VCaP (cell line): Measurements from ENCODE around the gene DENND1A.
A peak's percentile ranks its signal among the peaks of the same experiment; 100 is the strongest.

Source experiments
- H3K27ac ChIP-seq: fragments of 450-650 bp; 2 replicates; pipeline ENCODE4 v1.5.1; 2017
- CTCF ChIP-seq: fragments of 450-650 bp; conservative IDR thresholded peaks from 2 replicates; pipeline ENCODE4 v1.5.1; 2017; ENCODE audit warnings: mild to moderate bottlenecking, moderate library complexity

The DENND1A gene

DNA sequence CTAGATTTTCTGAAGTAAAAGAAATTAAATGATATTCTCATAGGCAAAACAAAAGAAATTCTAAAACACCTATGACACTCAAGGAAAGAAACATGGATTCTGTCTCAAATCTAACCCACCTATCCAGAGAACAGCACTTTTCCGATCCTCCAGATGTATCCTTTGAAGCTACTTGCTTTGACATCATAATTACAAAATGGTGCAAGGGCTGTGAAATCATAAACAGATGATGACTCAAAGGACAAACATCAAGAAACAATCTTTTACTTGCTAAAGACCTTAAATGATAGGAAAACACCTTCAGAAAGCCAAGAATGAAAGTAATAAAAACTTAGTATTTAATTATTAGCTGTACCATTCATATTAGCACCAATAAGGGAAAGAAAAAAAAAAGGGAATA lies 202.6 kb downstream of the DENND1A start:
- TF ChIP-seq CTCF, result no peak
- H3K27ac ChIP-seq, result no peak overlapping the region

DNA sequence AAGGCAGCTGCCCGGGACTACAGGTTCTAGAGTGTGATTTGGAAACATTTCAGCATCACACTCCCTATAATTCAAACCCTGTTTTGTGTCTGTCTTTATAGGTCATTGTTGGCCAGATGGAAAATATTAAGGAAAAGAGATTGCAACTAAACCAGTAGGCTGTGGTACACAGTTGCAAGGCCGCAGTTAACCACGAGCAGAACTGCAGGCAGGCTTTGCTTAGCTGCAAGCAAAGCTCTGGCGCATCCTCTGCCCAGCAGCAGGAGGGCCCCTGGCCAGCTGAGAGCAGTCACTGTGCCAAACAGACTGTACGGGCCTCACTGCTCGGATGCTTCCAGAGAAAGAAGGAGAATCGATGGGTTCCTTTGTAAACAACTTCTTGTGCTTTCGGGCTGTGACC lies 204.5 kb downstream of the DENND1A start:
- no peak for TF ChIP-seq CTCF
- H3K27ac ChIP-seq, result no peak overlapping the region

GRCh38 chr9:123724211-123724796 lies 205.6 kb downstream of the DENND1A start:
- peak; percentile 55 for TF ChIP-seq CTCF
- no peak overlapping the region for H3K27ac ChIP-seq

DNA sequence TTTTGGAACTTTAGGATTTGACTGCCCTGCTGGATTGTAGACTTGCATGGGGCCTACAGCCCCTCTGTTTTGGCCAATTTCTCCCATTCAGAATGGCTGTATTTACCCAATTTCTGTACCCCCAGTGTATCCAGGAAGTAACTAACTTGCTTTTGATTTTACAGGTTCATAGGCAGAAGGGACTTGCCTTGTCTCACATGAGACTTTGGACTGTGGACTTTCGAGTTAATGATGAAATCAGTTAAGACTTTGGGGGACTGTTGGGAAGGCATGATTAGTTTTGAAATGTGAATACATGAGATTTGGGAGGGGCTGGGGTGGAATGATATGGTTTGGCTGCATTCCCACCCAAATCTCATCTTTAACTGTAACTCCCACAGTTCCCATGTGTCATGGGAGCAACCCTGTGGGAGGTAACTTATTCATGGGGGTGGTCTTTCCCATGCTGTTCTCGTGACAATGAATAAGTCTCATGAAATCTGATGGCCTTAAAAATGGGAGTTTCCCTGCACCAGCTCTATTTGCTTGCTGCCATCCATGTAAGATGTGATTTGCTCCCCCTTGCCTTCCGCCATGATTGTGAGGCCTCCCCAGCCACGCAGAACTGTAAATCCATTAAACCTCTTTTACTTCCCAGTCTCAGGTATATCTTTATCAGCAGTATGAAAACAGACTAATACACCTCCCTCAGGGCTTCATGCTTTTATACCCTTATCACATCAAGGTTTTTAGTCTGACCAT lies 206.6 kb downstream of the DENND1A start:
- no peak for TF ChIP-seq CTCF
- no peak overlapping the region for H3K27ac ChIP-seq

DNA sequence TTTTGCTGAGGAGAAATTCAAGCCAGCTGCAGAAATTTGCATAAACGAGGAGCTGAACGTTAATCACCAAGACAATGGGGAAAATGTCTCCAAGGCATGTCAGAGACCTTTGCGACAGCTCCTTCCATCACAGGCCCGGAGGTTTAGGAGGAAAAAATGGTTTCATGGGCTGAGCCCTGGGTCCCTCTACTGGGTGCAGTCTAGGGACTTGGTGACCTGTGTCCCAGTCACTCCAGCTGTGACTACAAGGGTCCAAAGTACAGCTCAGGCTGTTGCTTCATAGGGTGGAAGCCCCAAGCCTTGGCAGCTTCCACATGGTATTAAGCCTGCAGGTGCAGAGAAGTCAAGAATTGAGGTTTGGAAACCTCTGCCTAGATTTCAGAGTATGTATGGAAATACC lies 207.5 kb downstream of the DENND1A start:
- no peak overlapping the region for H3K27ac ChIP-seq
- no peak for TF ChIP-seq CTCF

DNA sequence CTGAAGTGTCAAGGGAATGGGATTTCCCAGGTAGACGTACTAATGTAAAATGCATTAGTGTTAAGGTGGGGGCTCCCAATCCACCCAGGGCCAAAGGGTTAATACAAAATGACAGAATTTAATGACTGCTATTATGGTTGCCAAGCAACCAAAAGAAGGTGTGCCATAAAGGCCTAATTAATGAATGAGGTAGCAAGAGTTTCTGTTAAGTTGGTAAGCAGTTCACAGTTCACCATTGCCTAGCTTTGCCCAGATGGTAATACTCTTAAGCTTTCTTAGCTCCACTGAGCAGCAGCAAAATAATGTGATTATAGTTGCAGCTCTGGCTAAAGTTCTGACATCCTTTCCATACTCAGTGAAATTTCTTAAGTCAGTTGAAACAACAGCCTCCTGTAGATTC lies 211.7 kb downstream of the DENND1A start:
- no peak overlapping the region for H3K27ac ChIP-seq
- no peak for TF ChIP-seq CTCF

- no peak overlapping the region for H3K27ac ChIP-seq
- no peak for TF ChIP-seq CTCF
These were observed 212.2 kb downstream of the DENND1A start for GRCh38 chr9:123717581-123718175.
